Thyroid gland (tissue), 4 donors: ENCODE data around the gene NFATC2.

Experiments used
- POLR2A ChIP-seq, 2 donors: fragments of 450-650 bp; IDR thresholded peaks; one replicate each; pipeline ENCODE4 v1.6.1; 2017; ENCODE audit warnings: antibody characterized with exemption in 2 of 2, mild to moderate bottlenecking in 2 of 2, moderate library complexity in 1 of 2
- TF ChIP-seq, protein P1 (sequence below), 6 experiments: fragments of 200-600 bp in 3 of 6; fragments of 450-650 bp in 3 of 6; sonication (generic) in 3 of 6; IDR thresholded peaks; one replicate each; pipeline ENCODE4 v1.5.1; 2016 to 2019; ENCODE audit warnings: antibody characterized with exemption in 6 of 6, mild to moderate bottlenecking in 2 of 6, inconsistent platforms in 1 of 6, moderate library complexity in 1 of 6

DNA sequence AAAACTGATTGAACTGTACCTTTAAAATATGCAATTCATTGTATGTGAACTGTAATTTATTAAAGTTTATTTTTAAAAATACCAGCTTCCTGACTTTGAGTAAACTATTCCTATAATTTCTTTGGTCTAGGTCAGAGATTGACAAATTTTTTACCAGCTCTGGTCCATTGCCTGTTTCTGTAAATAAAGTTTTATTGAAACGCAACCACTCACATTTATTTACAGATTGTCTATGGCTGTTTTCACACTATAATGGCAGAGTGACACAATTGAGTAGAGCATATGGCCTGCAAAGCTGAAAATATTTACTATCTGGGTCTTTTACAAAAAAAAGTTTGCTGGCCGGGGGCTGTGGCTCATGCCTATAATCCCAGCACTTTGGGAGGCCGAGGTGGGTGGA is 33.0 kb upstream of the NFATC2 start:
- TF ChIP-seq, protein P1, sequence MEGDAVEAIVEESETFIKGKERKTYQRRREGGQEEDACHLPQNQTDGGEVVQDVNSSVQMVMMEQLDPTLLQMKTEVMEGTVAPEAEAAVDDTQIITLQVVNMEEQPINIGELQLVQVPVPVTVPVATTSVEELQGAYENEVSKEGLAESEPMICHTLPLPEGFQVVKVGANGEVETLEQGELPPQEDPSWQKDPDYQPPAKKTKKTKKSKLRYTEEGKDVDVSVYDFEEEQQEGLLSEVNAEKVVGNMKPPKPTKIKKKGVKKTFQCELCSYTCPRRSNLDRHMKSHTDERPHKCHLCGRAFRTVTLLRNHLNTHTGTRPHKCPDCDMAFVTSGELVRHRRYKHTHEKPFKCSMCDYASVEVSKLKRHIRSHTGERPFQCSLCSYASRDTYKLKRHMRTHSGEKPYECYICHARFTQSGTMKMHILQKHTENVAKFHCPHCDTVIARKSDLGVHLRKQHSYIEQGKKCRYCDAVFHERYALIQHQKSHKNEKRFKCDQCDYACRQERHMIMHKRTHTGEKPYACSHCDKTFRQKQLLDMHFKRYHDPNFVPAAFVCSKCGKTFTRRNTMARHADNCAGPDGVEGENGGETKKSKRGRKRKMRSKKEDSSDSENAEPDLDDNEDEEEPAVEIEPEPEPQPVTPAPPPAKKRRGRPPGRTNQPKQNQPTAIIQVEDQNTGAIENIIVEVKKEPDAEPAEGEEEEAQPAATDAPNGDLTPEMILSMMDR (IDR thresholded peaks at IDR 0.05): no peak
- TF ChIP-seq POLR2A (IDR thresholded peaks at IDR 0.05): no peak
